Sigmoid colon (tissue), 4 donors: Measurements from ENCODE around the gene PIKFYVE.

ENCODE experiments used
- POLR2AphosphoS5 ChIP-seq, 4 donors: sonication (generic); formaldehyde crosslinking; IDR thresholded peaks; one replicate each; pipeline ENCODE4 v1.6.1; 2017; ENCODE audit warnings: antibody characterized with exemption in 4 of 4
- TF ChIP-seq, protein P1 (sequence below), 4 experiments: fragments of 450-650 bp in 3 of 4; fragments of 200-600 bp in 1 of 4; IDR thresholded peaks; one replicate each; pipeline ENCODE4 v1.5.1; 2016 to 2019; ENCODE audit warnings: antibody characterized with exemption in 4 of 4, mild to moderate bottlenecking in 3 of 4, moderate library complexity in 2 of 4

DNA sequence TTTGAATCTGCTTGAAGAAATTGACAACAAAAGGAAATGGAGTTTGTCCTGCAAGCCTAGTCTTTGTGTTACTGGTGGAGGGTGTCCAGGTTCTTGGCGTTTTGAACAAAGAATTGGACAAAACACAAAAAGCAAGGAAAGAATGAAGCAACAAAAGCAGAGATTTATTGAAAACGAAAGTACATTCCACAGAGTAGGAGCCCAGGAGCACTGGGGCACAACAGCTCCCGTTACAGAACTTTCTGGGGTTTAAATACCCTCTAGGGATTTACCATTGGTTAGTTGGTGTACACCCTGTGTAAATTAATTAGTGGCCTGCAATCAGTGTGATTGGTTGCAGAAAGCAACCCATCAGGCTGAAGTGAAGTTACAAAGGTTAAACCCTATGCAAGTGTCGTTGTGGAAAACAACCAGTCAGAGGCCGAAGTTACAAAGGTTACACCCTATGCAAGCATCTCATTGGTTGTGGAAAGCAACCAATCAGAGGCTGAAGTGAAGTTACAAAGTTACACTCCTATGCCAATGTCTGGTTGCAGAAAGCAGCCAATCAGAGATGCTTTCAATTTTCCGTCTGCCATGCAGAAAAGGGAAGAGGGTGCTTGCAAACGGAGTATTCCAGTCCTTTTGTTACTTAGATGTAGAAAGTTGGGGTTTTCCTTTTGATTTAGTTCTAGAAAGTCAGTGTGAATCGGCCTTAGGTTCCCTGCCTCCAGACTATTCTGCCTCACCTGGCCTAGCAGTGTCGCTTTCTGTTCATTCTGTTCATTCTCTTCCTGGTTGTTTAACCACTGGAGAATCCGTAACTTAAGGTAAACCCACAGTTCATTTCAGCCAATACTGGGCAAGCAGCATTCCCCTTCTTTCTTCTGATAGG lies 92.9 kb downstream of the PIKFYVE start:
- TF ChIP-seq, protein P1, sequence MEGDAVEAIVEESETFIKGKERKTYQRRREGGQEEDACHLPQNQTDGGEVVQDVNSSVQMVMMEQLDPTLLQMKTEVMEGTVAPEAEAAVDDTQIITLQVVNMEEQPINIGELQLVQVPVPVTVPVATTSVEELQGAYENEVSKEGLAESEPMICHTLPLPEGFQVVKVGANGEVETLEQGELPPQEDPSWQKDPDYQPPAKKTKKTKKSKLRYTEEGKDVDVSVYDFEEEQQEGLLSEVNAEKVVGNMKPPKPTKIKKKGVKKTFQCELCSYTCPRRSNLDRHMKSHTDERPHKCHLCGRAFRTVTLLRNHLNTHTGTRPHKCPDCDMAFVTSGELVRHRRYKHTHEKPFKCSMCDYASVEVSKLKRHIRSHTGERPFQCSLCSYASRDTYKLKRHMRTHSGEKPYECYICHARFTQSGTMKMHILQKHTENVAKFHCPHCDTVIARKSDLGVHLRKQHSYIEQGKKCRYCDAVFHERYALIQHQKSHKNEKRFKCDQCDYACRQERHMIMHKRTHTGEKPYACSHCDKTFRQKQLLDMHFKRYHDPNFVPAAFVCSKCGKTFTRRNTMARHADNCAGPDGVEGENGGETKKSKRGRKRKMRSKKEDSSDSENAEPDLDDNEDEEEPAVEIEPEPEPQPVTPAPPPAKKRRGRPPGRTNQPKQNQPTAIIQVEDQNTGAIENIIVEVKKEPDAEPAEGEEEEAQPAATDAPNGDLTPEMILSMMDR (IDR thresholded peaks at IDR 0.05): no peak
- TF ChIP-seq POLR2AphosphoS5 (IDR thresholded peaks at IDR 0.05): no peak
